Panc1 (cell line): ENCODE results near the gene KCNG1. TPM values are rescaled to one million over a fixed set of nuclear protein-coding genes. Genes with fewer than 3 reads are reported as not detected.

ENCODE experiments used
- ATAC-seq: fragments of 200-7000 bp; cut with Tn5 transposase; 2 replicates; pipeline ENCODE4 v1.9.1; 2020; ENCODE audit warnings: mild to moderate bottlenecking, moderate library complexity
- Bru-seq: library from RNA; stranded (reverse); fragments of 400-500 nt; gene quantifications from one replicate; lab custom pipeline; 2021; lab: Mats Ljungman, UMichigan
- BruChase-seq, 2 experiments: library from RNA; stranded (reverse); fragments of 400-500 nt; gene quantifications; one replicate each; lab custom pipeline; 2021; lab: Mats Ljungman, UMichigan
- BruUV-seq: library from RNA; stranded (reverse); fragments of 400-500 nt; replicated peaks from 2 replicates; lab custom pipeline; 2021; lab: Mats Ljungman, UMichigan
- CTCF ChIA-PET: fragments of 300-600 bp; sonication (Branson Sonifier 250); formaldehyde crosslinking; loops from one replicate; lab custom pipeline; 2022; ENCODE audit warnings: antibody characterized with exemption; lab: Charles Lee
- POLR2A ChIA-PET: fragments of 300-600 bp; sonication (Branson Sonifier 250); formaldehyde crosslinking; loops from one replicate; lab custom pipeline; 2022; ENCODE audit warnings: antibody characterized with exemption; lab: Charles Lee
- DNase-seq: peaks from one replicate; pipeline ENCODE4 v3.0.0-alpha.2; 2010; ENCODE audit warnings: low read depth, low spot score
- H3K27ac ChIP-seq: 2 replicates; pipeline ENCODE4 v1.5.1; 2011; ENCODE audit warnings: mild to moderate bottlenecking, low read length, inconsistent platforms
- H3K27me3 ChIP-seq: fragments of 200-500 bp; sonication (Bioruptor generic); 2 replicates; pipeline ENCODE4 v1.6.0; 2014; ENCODE audit warnings: low read length, inconsistent platforms; ENCODE audit not compliant: control insufficient read depth, insufficient read depth
- H3K36me3 ChIP-seq: fragments of 200-500 bp; sonication (Bioruptor generic); 2 replicates; pipeline ENCODE4 v1.5.1; 2014; ENCODE audit warnings: inconsistent platforms, mild to moderate bottlenecking, low read length, moderate library complexity; ENCODE audit not compliant: control insufficient read depth, insufficient read depth
- H3K4me1 ChIP-seq: 2 replicates; pipeline ENCODE4 v1.5.1; 2011; ENCODE audit warnings: inconsistent platforms, mild to moderate bottlenecking, low read length, moderate library complexity; ENCODE audit not compliant: control insufficient read depth, insufficient read depth
- H3K4me3 ChIP-seq, 2 experiments: 2 replicates each; pipeline ENCODE4 v1.5.1; 2011 to 2012; ENCODE audit warnings: low read depth in 2 of 2, low read length in 2 of 2, mild to moderate bottlenecking in 2 of 2, inconsistent platforms in 1 of 2, moderate library complexity in 1 of 2
- H3K9me3 ChIP-seq: fragments of 200-500 bp; sonication (Bioruptor generic); 2 replicates; pipeline ENCODE4 v1.5.1; 2014; ENCODE audit warnings: low read depth, mild to moderate bottlenecking, inconsistent platforms, low read length, moderate library complexity; ENCODE audit not compliant: control insufficient read depth, insufficient read depth
- CTCF ChIP-seq: fragments of 450-650 bp; IDR thresholded peaks from 2 replicates; pipeline ENCODE4 v1.5.1; 2017; ENCODE audit warnings: mild to moderate bottlenecking
- POLR2AphosphoS5 ChIP-seq: IDR thresholded peaks from 2 replicates; pipeline ENCODE4 v1.6.1; 2012; ENCODE audit warnings: mild to moderate bottlenecking, low read depth, low read length, moderate library complexity
- REST ChIP-seq, 2 experiments: IDR thresholded peaks; 2 replicates each; pipeline ENCODE4 v1.6.1; 2011 to 2012; ENCODE audit warnings: low read depth in 2 of 2, control low read depth in 1 of 2, low read length in 1 of 2, mild to moderate bottlenecking in 1 of 2, moderate library complexity in 1 of 2; ENCODE audit not compliant: insufficient read depth in 1 of 2
- SIN3A ChIP-seq: IDR thresholded peaks from 2 replicates; pipeline ENCODE4 v1.6.1; 2012; ENCODE audit warnings: low read depth, mild to moderate bottlenecking, low read length, moderate library complexity, borderline replicate concordance; ENCODE audit not compliant: insufficient read depth
- TCF7L2 ChIP-seq: IDR thresholded peaks from 2 replicates; pipeline ENCODE4 v1.6.1; 2011; ENCODE audit warnings: mild to moderate bottlenecking, low read depth, low read length, inconsistent platforms
- in situ Hi-C: cut with HindIII; loops from 2 replicates; pipeline ENCODE4 v1.10.0; 2016; ENCODE audit warnings: low sequenced_read_pairs, low pct_unique_long_range_greater_than_20kb
- intact Hi-C: fragments of 100-400 bp; cut with micrococcal nuclease; formaldehyde crosslinking; loops from one replicate; pipeline ENCODE4 v1.10.0; 2022; ENCODE audit not compliant: unreplicated experiment
- long read RNA-seq: library from polyadenylated mRNA; unstranded; transcript quantifications from one replicate; pipeline ENCODE4 v2.0.0, GENCODE V29; 2021; ENCODE audit not compliant: unreplicated experiment
- polyA plus RNA-seq: library from polyadenylated mRNA; unstranded; fragments of >200 nt; gene quantifications from one replicate; pipeline ENCODE4 v1.2.1, GENCODE V29; 2012; ENCODE audit warnings: missing spikeins; ENCODE audit not compliant: insufficient read length
- total RNA-seq: library from RNA; stranded (reverse); gene quantifications from one replicate; pipeline ENCODE4 v1.2.1, GENCODE V29; 2021; ENCODE audit not compliant: unreplicated experiment

Gene KCNG1
- total RNA-seq (7.4 TPM), Bru-seq, nascent RNA (percentile 44 among the genes with signal in this experiment), BruChase-seq, experiment 1, labeled RNA remaining after a 2-hour chase (percentile 46 among the genes with signal in this experiment), BruChase-seq, experiment 2, labeled RNA remaining after a 6-hour chase (percentile 42 among the genes with signal in this experiment)
- polyA plus RNA-seq = 9.6 TPM
- long read RNA-seq, partial matches to known transcripts = 3 of 12 reads
- long read RNA-seq, other reads (novel, unspliced or antisense) = 7 of 12 reads

- BruUV-seq = no TSS peak
- Histone ChIP-seq H3K4me1 (0 out of 2 replicates have a peak, but pooled peaks cover 3% of the 10 kb centered on the region), H3K9me3 (no peaks in the 10 kb centered on the region), H3K36me3 (peaks cover 6% of the 10 kb centered on the region; the same call in 1 of the 2 replicates), H3K27me3 (peaks cover 6% of the 10 kb centered on the region; the same call in 1 of the 2 replicates), H3K27ac (0 out of 2 replicates have a peak within 1 kb of the TSS, but pooled peaks have one; percentile 48), H3K4me3 (peak within 1 kb of the TSS; percentile 50 to 57)
- in situ Hi-C loops = no loop called here
- ATAC-seq (peak; percentile 96), DNase-seq (no peak)
- no peak for TF ChIP-seq SIN3A
- no peak for TF ChIP-seq CTCF
- TF ChIP-seq REST (IDR thresholded peaks at IDR 0.05; ENCODE audit: insufficient read depth in 1 of 2, low read depth in 2 of 2, low read length in 1 of 2) = no peak
- TF ChIP-seq TCF7L2 = no peak
- no peak; the same call in 1 of the 2 replicates for TF ChIP-seq POLR2AphosphoS5
- intact Hi-C loops = no loop called here
- ChIA-PET POLR2A (no interaction called here), CTCF (no interaction called here)
These were observed at the start of gene KCNG1 for GRCh38 chr20:51022803-51023616. KCNG1 (minus strand) TSS chr20:51023107; CDS start chr20:51010338, 12,769 bp downstream.

- POLR2A ChIA-PET = no interaction called here
These were observed 47.7 kb upstream of the KCNG1 start for GRCh38 chr20:51070621-51071020.

More at GRCh38 chr20:51070621-51071020, 47.7 kb upstream of the KCNG1 start:
- CTCF ChIA-PET = no interaction called here
- no peaks in the 10 kb centered on the region for H3K4me1 ChIP-seq
- intact Hi-C loops (no loop called here), in situ Hi-C loops (no loop called here)
- H3K27me3 ChIP-seq = peaks cover 7% of the 10 kb centered on the region
- H3K36me3 ChIP-seq = no peaks in the 10 kb centered on the region
- H3K9me3 ChIP-seq = no peaks in the 10 kb centered on the region
- H3K4me3 ChIP-seq = no peak overlapping the region
- no TSS peak for BruUV-seq
- no peak overlapping the region for H3K27ac ChIP-seq
- no peak for TF ChIP-seq POLR2AphosphoS5
- TF ChIP-seq CTCF = no peak
- TF ChIP-seq SIN3A = no peak
- ATAC-seq = no peak
- no peak for DNase-seq
